Daoy (cell line): ENCODE data around the gene KLHL3. TPM values are rescaled to one million over a fixed set of nuclear protein-coding genes. Genes with fewer than 3 reads are reported as not detected.
A peak's percentile ranks its signal among the peaks of the same experiment; 100 is the strongest.
"Not testable (repeated sequence)": the region's sequence is repeated elsewhere in the genome, so short reads cannot be mapped to it uniquely, and the experiment has no call there.

Source experiments
- DNase-seq: peaks from one replicate; pipeline ENCODE4 v3.0.0-alpha.2; 2015; ENCODE audit warnings: low read depth
- total RNA-seq: library from RNA; depleted of rRNA; stranded (reverse); fragments of >200 nt; shearing (Covaris generic); gene quantifications from 2 replicates; pipeline ENCODE4 v1.2.3, GENCODE V29; 2014

KLHL3 gene
- total RNA-seq, 1 experiment from 2014 or later, result 0.80 TPM

- DNase-seq, result no peak
These were observed 67.3 kb downstream of the KLHL3 start for GRCh38 chr5:137668637-137669036.

GRCh38 chr5:137667341-137667740 is 68.5 kb downstream of the KLHL3 start:
- DNase-seq, result no peak

GRCh38 chr5:137666901-137667300 is 69.0 kb downstream of the KLHL3 start:
- DNase-seq, result no peak

GRCh38 chr5:137666461-137666850 is 69.4 kb downstream of the KLHL3 start:
- no peak for DNase-seq

GRCh38 chr5:137665678-137666460 is 70.0 kb downstream of the KLHL3 start:
- DNase-seq, result peak; percentile 17

- peak; percentile 71 for DNase-seq
These were observed 75.5 kb downstream of the KLHL3 start for GRCh38 chr5:137660349-137660817.

- no peak for DNase-seq
These were observed 76.7 kb downstream of the KLHL3 start for GRCh38 chr5:137659209-137659608.

- DNase-seq, result no peak
These were observed 77.6 kb downstream of the KLHL3 start for GRCh38 chr5:137658324-137658723.

- no peak for DNase-seq
These were observed 78.8 kb downstream of the KLHL3 start for GRCh38 chr5:137657073-137657472.

GRCh38 chr5:137656558-137656957 is 79.3 kb downstream of the KLHL3 start:
- DNase-seq, result no peak

GRCh38 chr5:137651022-137651421 is 84.9 kb downstream of the KLHL3 start:
- no peak for DNase-seq

GRCh38 chr5:137649228-137649935 is 86.5 kb downstream of the KLHL3 start:
- peak; percentile 58 for DNase-seq

GRCh38 chr5:137648361-137648760 is 87.5 kb downstream of the KLHL3 start:
- DNase-seq, result no peak

- no peak for DNase-seq
These were observed 88.5 kb downstream of the KLHL3 start for GRCh38 chr5:137647401-137647800.

- DNase-seq, result no peak
These were observed 89.1 kb downstream of the KLHL3 start for GRCh38 chr5:137646761-137647160.

- not testable (repeated sequence) for DNase-seq
These were observed 92.8 kb downstream of the KLHL3 start for GRCh38 chr5:137643081-137643480.

GRCh38 chr5:137642091-137642490 is 93.8 kb downstream of the KLHL3 start:
- no peak for DNase-seq

GRCh38 chr5:137641148-137641547 is 94.7 kb downstream of the KLHL3 start:
- no peak for DNase-seq

GRCh38 chr5:137639645-137640044 is 96.2 kb downstream of the KLHL3 start:
- DNase-seq, result no peak

GRCh38 chr5:137638841-137639240 is 97.0 kb downstream of the KLHL3 start:
- no peak for DNase-seq

- DNase-seq, result no peak
These were observed 98.8 kb downstream of the KLHL3 start for GRCh38 chr5:137636830-137637714.

- no peak for DNase-seq
These were observed 99.8 kb downstream of the KLHL3 start for GRCh38 chr5:137636099-137636498.
